ENCODE data around the gene PIK3C3. TPM values are rescaled to one million over a fixed set of nuclear protein-coding genes. Genes with fewer than 3 reads are reported as not detected.

PIK3C3 gene
- total and polyA plus RNA-seq, 9 of the 15 experiments (the other 6 are each of a cell fraction or from before 2014, with no cell fraction given) = 27.0 to 101 (median 42.9) TPM

GRCh38 chr18:42032447-42032846 lies 77.4 kb downstream of the PIK3C3 start (continued):
- TF ChIP-seq CLOCK (CRISPR knock-in tag; IDR thresholded peaks at IDR 0.05; ENCODE audit: borderline replicate concordance) = no peak
- TF ChIP-seq GTF2A2 (tag; IDR thresholded peaks at IDR 0.05) = no peak
- no peak for TF ChIP-seq ARID2 (IDR thresholded peaks at IDR 0.05)

GRCh38 chr18:42033137-42033810 lies 78.2 kb downstream of the PIK3C3 start:
- no peaks in the 10 kb centered on the region for H3K4me1 ChIP-seq (replicated peaks in 1 of 2; ENCODE audit: control insufficient read depth in 2 of 2, insufficient read depth in 2 of 2, low read length in 2 of 2)
- POLR2A ChIA-PET = no interaction called here
- no peaks in the 10 kb centered on the region for H3K79me2 ChIP-seq (ENCODE audit: control insufficient read depth, insufficient read depth, low read length)
- CTCF ChIA-PET (ENCODE audit: low intra/inter-chr PET ratio) = no interaction called here
- no peaks in the 10 kb centered on the region for H3K9me3 ChIP-seq (replicated peaks; ENCODE audit: control insufficient read depth, insufficient read depth, low read depth, low read length)
- DNase-seq (ENCODE audit: extremely low read depth in 1 of 4, low spot score in 3 of 4) = no peak
- H3K9me1 ChIP-seq (ENCODE audit: control insufficient read depth, insufficient read depth, low read length) = no peaks in the 10 kb centered on the region
- BruUV-seq (replicated peaks) = no TSS peak
- intact Hi-C loops (cut with micrococcal nuclease) (no loop called here), in situ Hi-C loops (cut with MboI) (no loop called here)
- no peak overlapping the region for H3K4me3 ChIP-seq
- WGBS (ENCODE audit: insufficient coverage, low coverage, missing lambda C conversion rate) = 80% methylated on average over 1 of the region's 1 CpG
- H3K27me3 ChIP-seq (ENCODE audit: control insufficient read depth in 2 of 2, insufficient read depth in 2 of 2, low read length in 2 of 2) = no peaks in the 10 kb centered on the region
- H3K27ac ChIP-seq (ENCODE audit: extremely low read depth, low read depth, low read length) = no peak overlapping the region
- no peak overlapping the region for H2AFZ ChIP-seq (ENCODE audit: low read depth, low read length)
- peaks cover 20% of the 10 kb centered on the region; the same call in 2 of the 3 replicates for H3K36me3 ChIP-seq (ENCODE audit: control insufficient read depth, insufficient read depth, low read length)
- H4K20me1 ChIP-seq (replicated peaks; ENCODE audit: control insufficient read depth, insufficient read depth, low read length) = no peaks in the 10 kb centered on the region
- no peak for FAIRE-seq
- no peak for ATAC-seq
- H3K4me2 ChIP-seq (ENCODE audit: insufficient read depth, low read length) = no peak overlapping the region
- no peak overlapping the region for H3K9ac ChIP-seq (ENCODE audit: insufficient read depth in 1 of 2, low read depth in 2 of 2, low read length in 2 of 2)
- no peak for TF ChIP-seq CUX1 (CRISPR knock-in tag; IDR thresholded peaks at IDR 0.05)
- TF ChIP-seq ZNF354B (CRISPR knock-in tag; IDR thresholded peaks at IDR 0.05) = no peak
- no peak for TF ChIP-seq NUFIP1 (IDR thresholded peaks at IDR 0.05; ENCODE audit: partially characterized antibody)
- TF ChIP-seq NEUROD1 (IDR thresholded peaks at IDR 0.05; ENCODE audit: borderline replicate concordance, low read depth, low read length, partially characterized antibody) = no peak
- no peak for TF ChIP-seq NBN (IDR thresholded peaks at IDR 0.05; ENCODE audit: low read depth)
- TF ChIP-seq TAF1 (IDR thresholded peaks at IDR 0.05; ENCODE audit: control insufficient read depth, extremely low read depth, insufficient read depth, low read length, severe bottlenecking) = no peak
- TF ChIP-seq CHD4 (IDR thresholded peaks at IDR 0.05; ENCODE audit: insufficient read depth, insufficient replicate concordance, low read depth, low read length, poor library complexity, severe bottlenecking) = no peak
- no peak for TF ChIP-seq MAFF (IDR thresholded peaks at IDR 0.05; ENCODE audit: low read length)
- TF ChIP-seq ESRRB (CRISPR knock-in tag; IDR thresholded peaks at IDR 0.05; ENCODE audit: borderline replicate concordance) = no peak
